GM21528 (cell line): ENCODE data around the gene TARS2.

Experiments used
- ATAC-seq: cut with Tn5 transposase; IDR thresholded peaks from one replicate; pipeline ENCODE4 v1.9.1; 2021; ENCODE audit warnings: mild to moderate bottlenecking, moderate library complexity; ENCODE audit not compliant: unreplicated experiment, low FRiP score

Gene TARS2

GRCh38 chr1:150536836-150537731, 49.9 kb downstream of the TARS2 start:
- ATAC-seq = no peak

- ATAC-seq = no peak
Measured at GRCh38 chr1:150537732-150538684, 50.8 kb downstream of the TARS2 start.

- no peak for ATAC-seq
Measured at GRCh38 chr1:150543500-150544143, 56.4 kb downstream of the TARS2 start.

- no peak for ATAC-seq
Measured at GRCh38 chr1:150544204-150544603, 57.0 kb downstream of the TARS2 start.

GRCh38 chr1:150545486-150546032, 58.3 kb downstream of the TARS2 start:
- no peak for ATAC-seq

- ATAC-seq = no peak
Measured at GRCh38 chr1:150546294-150546937, 59.2 kb downstream of the TARS2 start.

- ATAC-seq = no peak
Measured at GRCh38 chr1:150548324-150548631, 61.1 kb downstream of the TARS2 start.

- no peak for ATAC-seq
Measured at GRCh38 chr1:150548632-150549495, 61.6 kb downstream of the TARS2 start, which contains the start of gene ADAMTSL4. Gene ADAMTSL4, plus strand, starts transcription at chr1:150549408. Its CDS starts 2,881 bp downstream, at chr1:150552289.

- no peak for ATAC-seq
Measured at GRCh38 chr1:150549496-150550221, 62.4 kb downstream of the TARS2 start.

- ATAC-seq = no peak
Measured at GRCh38 chr1:150550222-150551050, 63.2 kb downstream of the TARS2 start.

GRCh38 chr1:150551051-150551783, 64.0 kb downstream of the TARS2 start:
- no peak for ATAC-seq

- ATAC-seq = no peak
Measured at GRCh38 chr1:150551784-150552127, 64.5 kb downstream of the TARS2 start.

- no peak for ATAC-seq
Measured at GRCh38 chr1:150552128-150552910, 65.1 kb downstream of the TARS2 start.

- ATAC-seq = no peak
Measured at GRCh38 chr1:150552911-150553289, 65.7 kb downstream of the TARS2 start.

- ATAC-seq = no peak
Measured at GRCh38 chr1:150553392-150554085, 66.3 kb downstream of the TARS2 start.

GRCh38 chr1:150554086-150554452, 66.8 kb downstream of the TARS2 start:
- no peak for ATAC-seq
